ENCODE measurements around the gene METTL3. TPM values are rescaled to one million over a fixed set of nuclear protein-coding genes. Genes with fewer than 3 reads are reported as not detected.

The METTL3 gene
- total and polyA plus RNA-seq, 2 of the 13 experiments (the other 11 are each of a cell fraction or from before 2014, with no cell fraction given) = 123 to 130 TPM

DNA sequence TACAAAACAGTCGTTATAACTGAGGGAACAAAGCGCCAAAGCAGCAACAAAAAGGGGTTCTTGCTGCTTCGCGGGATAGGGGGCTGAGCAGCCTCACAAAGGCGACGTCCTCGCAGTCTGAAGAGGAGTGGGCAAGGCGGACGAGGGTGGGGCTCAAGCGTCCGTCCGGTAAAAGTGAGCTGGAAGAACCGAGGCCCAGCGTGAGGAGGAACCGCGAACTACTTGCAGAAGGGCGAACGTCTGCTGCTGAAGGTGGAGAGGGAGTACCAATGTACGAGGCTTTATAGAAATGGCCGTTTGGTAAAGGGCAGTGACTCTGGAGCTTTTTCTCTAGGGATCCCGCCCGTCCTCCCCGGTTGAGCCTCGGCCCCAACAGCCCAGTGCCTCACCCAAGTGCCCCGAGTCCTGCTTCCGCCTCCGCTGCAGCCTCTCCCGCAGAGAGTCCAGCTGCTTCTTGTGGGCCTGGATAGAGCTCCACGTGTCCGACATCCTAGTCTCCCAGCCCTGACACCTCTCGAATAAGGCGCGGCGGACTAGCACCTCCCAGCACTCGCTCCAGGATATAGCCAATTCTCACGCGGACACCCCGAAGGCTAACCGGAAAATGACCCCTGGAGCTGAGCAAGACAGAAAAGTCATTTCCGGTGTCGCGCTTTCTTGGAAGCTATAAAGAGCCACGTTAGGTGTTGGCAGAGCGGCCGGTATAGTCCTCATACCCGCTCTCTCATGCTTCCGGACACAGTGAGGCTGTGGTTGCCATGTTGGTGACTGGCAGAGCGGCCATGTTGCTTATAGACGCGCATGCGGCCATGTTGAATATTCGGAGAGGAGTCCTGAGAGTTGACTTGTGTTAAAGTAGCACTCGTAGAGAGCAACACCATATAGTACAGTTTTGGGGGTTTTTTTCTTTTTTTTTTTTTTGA lies at the start of gene METTL3 (continued):
- TF ChIP-seq AGO1 (IDR thresholded peaks at IDR 0.05; ENCODE audit: low read depth, low read length, poor library complexity, severe bottlenecking) = no peak
- TF ChIP-seq GATAD2A (CRISPR knock-in tag; IDR thresholded peaks at IDR 0.05) = peak; percentile 78
- peak; percentile 99 for TF ChIP-seq CREM (IDR thresholded peaks at IDR 0.05)
- no peak for TF ChIP-seq CREM (CRISPR knock-in tag; IDR thresholded peaks at IDR 0.05)
- TF ChIP-seq HOXA5 (CRISPR knock-in tag; IDR thresholded peaks at IDR 0.05) = peak; percentile 59
- TF ChIP-seq, protein P1, sequence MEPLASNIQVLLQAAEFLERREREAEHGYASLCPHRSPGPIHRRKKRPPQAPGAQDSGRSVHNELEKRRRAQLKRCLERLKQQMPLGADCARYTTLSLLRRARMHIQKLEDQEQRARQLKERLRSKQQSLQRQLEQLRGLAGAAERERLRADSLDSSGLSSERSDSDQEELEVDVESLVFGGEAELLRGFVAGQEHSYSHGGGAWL (CRISPR knock-in tag; IDR thresholded peaks at IDR 0.05) = peak; percentile 97
- TF ChIP-seq, protein P2, sequence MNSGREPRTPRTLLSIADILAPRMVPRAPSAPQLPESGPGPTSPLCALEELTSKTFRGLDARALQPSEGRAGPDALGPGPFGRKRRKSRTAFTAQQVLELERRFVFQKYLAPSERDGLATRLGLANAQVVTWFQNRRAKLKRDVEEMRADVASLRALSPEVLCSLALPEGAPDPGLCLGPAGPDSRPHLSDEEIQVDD (CRISPR knock-in tag; IDR thresholded peaks at IDR 0.05; ENCODE audit: borderline replicate concordance) = 0 out of 2 replicates have a peak, but pooled peaks have one; percentile 39
- TF ChIP-seq ZNF775 (CRISPR knock-in tag; IDR thresholded peaks at IDR 0.05; ENCODE audit: borderline replicate concordance) = peak; percentile 30; the same call in 1 of the 2 replicates
- TF ChIP-seq KLF12 (CRISPR knock-in tag; IDR thresholded peaks at IDR 0.05; ENCODE audit: borderline replicate concordance) = no peak
- no peak for TF ChIP-seq MED13 (CRISPR knock-in tag; IDR thresholded peaks at IDR 0.05)
- TF ChIP-seq CCDC6 (CRISPR knock-in tag; IDR thresholded peaks at IDR 0.05) = peak; percentile 84; the same call in 1 of the 2 replicates
- TF ChIP-seq BCL6 (CRISPR knock-in tag; IDR thresholded peaks at IDR 0.05) = peak; percentile 60
- TF ChIP-seq, protein P3, sequence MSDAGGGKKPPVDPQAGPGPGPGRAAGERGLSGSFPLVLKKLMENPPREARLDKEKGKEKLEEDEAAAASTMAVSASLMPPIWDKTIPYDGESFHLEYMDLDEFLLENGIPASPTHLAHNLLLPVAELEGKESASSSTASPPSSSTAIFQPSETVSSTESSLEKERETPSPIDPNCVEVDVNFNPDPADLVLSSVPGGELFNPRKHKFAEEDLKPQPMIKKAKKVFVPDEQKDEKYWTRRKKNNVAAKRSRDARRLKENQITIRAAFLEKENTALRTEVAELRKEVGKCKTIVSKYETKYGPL (CRISPR knock-in tag; IDR thresholded peaks at IDR 0.05) = no peak
- TF ChIP-seq, protein P4, sequence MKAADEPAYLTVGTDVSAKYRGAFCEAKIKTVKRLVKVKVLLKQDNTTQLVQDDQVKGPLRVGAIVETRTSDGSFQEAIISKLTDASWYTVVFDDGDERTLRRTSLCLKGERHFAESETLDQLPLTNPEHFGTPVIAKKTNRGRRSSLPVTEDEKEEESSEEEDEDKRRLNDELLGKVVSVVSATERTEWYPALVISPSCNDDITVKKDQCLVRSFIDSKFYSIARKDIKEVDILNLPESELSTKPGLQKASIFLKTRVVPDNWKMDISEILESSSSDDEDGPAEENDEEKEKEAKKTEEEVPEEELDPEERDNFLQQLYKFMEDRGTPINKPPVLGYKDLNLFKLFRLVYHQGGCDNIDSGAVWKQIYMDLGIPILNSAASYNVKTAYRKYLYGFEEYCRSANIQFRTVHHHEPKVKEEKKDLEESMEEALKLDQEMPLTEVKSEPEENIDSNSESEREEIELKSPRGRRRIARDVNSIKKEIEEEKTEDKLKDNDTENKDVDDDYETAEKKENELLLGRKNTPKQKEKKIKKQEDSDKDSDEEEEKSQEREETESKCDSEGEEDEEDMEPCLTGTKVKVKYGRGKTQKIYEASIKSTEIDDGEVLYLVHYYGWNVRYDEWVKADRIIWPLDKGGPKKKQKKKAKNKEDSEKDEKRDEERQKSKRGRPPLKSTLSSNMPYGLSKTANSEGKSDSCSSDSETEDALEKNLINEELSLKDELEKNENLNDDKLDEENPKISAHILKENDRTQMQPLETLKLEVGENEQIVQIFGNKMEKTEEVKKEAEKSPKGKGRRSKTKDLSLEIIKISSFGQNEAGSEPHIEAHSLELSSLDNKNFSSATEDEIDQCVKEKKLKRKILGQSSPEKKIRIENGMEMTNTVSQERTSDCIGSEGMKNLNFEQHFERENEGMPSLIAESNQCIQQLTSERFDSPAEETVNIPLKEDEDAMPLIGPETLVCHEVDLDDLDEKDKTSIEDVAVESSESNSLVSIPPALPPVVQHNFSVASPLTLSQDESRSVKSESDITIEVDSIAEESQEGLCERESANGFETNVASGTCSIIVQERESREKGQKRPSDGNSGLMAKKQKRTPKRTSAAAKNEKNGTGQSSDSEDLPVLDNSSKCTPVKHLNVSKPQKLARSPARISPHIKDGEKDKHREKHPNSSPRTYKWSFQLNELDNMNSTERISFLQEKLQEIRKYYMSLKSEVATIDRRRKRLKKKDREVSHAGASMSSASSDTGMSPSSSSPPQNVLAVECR (CRISPR knock-in tag; IDR thresholded peaks at IDR 0.05; ENCODE audit: borderline replicate concordance) = peak; percentile 99
- TF ChIP-seq RBM39 (IDR thresholded peaks at IDR 0.05; ENCODE audit: low read depth, low read length, poor library complexity, severe bottlenecking) = peak; percentile 80
- peak; percentile 94 for TF ChIP-seq TAF1 (CRISPR knock-in tag; IDR thresholded peaks at IDR 0.05)
- TF ChIP-seq ZMYM3 (CRISPR knock-in tag; IDR thresholded peaks at IDR 0.05) = no peak
- peak; percentile 89 for TF ChIP-seq ZBTB7B (CRISPR knock-in tag; IDR thresholded peaks at IDR 0.05)
- TF ChIP-seq ZNF563 (CRISPR knock-in tag; IDR thresholded peaks at IDR 0.05) = no peak
- TF ChIP-seq AHR (CRISPR knock-in tag; IDR thresholded peaks at IDR 0.05) = peak; percentile 87
- TF ChIP-seq MED1 (CRISPR knock-in tag; IDR thresholded peaks at IDR 0.05) = peak; percentile 70
- TF ChIP-seq SP1 (IDR thresholded peaks at IDR 0.05) = no peak
- TF ChIP-seq SP1 (CRISPR knock-in tag; IDR thresholded peaks at IDR 0.05) = peak; percentile 60; the same call in 1 of the 2 replicates
